Activated CD8-positive, alpha-beta T cell treated with anti-CD3 and anti-CD28 coated beads, Interleukin-2, amount 10 ng/mL, durations not matched to agents 7 days and 5 days (primary cell): ENCODE results near the gene LRWD1. TPM values are rescaled to one million over a fixed set of nuclear protein-coding genes. Genes with fewer than 3 reads are reported as not detected.
A peak's percentile ranks its signal among the peaks of the same experiment; 100 is the strongest.
"Not testable (repeated sequence)": the region's sequence is repeated elsewhere in the genome, so short reads cannot be mapped to it uniquely, and the experiment has no call there.

ENCODE experiments used
- ATAC-seq: fragments of 150-1000 bp; cut with Tn5 transposase; one replicate; pipeline ENCODE4 v1.10.0; 2021; ENCODE audit warnings: moderate library complexity
- CTCF ChIA-PET: fragments of 350-600 bp; sonication (Branson Sonifier 250); formaldehyde crosslinking; loops from one replicate; lab custom pipeline; 2021; ENCODE audit warnings: antibody characterized with exemption; lab: Charles Lee
- POLR2A ChIA-PET: fragments of 350-600 bp; sonication (Branson Sonifier 250); formaldehyde crosslinking; loops from one replicate; lab custom pipeline; 2021; ENCODE audit warnings: antibody characterized with exemption; lab: Charles Lee
- DNase-seq: peaks from one replicate; pipeline ENCODE4 v3.0.0-alpha.2; 2020
- H3K27ac Mint-ChIP-seq: one replicate; pipeline ENCODE4 v1.8.0; 2021; ENCODE audit warnings: mild to moderate bottlenecking, mixed read lengths
- H3K27me3 Mint-ChIP-seq: one replicate; pipeline ENCODE4 v1.8.0; 2021; ENCODE audit warnings: low read depth, mixed read lengths
- H3K36me3 Mint-ChIP-seq: one replicate; pipeline ENCODE4 v1.8.0; 2021; ENCODE audit warnings: low read depth, mixed read lengths
- H3K4me1 Mint-ChIP-seq: one replicate; pipeline ENCODE4 v1.8.0; 2021; ENCODE audit warnings: low read depth, mixed read lengths
- H3K4me3 Mint-ChIP-seq: one replicate; pipeline ENCODE4 v1.8.0; 2021; ENCODE audit warnings: mild to moderate bottlenecking, mixed read lengths
- H3K9me3 Mint-ChIP-seq: one replicate; pipeline ENCODE4 v1.8.0; 2022; ENCODE audit warnings: mixed read lengths; ENCODE audit not compliant: insufficient read depth
- total RNA-seq, 2 experiments: library from RNA; stranded (reverse); gene quantifications; one replicate each; pipeline ENCODE4 v1.2.3, GENCODE V29; 2021

The LRWD1 gene
- total RNA-seq, 2 experiments from 2014 or later = 16.7 to 21.7 TPM

DNA sequence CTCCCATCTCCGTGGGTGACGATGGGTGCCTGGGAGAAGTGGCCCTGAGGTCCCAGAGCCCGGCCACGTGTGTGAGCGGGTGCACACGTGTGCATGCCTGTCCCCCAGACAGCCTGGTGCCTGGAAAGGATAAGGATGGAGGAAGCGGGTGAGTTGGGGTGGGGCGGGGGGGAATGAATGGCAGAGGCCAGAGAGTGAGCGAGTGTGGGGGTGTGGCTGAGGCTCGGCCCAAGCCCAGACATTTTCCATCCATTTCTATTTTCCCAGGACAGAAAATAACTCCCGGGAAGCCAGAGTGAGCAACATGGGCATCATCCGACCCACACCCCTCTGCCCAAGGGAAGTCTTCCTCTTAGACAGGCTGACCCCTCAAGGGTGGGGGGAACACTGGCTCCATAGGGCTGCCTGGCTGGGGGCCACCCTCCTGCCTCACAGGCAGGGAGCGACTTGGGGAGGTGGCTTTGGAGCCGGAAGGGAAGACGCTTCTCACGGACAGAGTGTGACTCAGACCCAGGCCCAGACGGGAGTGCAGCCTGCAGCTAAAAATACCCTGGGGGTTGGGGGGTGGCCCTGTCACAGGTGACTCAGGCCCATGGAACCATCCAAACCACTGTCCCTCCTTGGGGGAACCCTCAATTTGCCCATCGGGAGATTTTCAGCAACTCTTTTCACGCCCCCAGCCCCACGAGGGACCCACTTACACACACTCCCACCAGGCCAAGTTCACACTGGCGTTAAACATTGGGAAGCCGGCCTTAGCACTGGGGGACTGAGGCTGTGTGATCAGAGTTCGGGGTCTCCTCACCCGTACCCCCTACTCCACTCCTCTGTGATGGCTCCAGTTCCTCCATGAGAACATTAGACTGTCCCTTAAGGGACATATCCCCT lies 40.8 kb downstream of the LRWD1 start:
- H3K9me3 Mint-ChIP-seq, H3K27ac Mint-ChIP-seq, H3K4me3 Mint-ChIP-seq, H3K4me1 Mint-ChIP-seq, CTCF ChIA-PET, ATAC-seq, H3K27me3 Mint-ChIP-seq, H3K36me3 Mint-ChIP-seq, POLR2A ChIA-PET: not testable (repeated sequence)
- DNase-seq = peak; percentile 20

DNA sequence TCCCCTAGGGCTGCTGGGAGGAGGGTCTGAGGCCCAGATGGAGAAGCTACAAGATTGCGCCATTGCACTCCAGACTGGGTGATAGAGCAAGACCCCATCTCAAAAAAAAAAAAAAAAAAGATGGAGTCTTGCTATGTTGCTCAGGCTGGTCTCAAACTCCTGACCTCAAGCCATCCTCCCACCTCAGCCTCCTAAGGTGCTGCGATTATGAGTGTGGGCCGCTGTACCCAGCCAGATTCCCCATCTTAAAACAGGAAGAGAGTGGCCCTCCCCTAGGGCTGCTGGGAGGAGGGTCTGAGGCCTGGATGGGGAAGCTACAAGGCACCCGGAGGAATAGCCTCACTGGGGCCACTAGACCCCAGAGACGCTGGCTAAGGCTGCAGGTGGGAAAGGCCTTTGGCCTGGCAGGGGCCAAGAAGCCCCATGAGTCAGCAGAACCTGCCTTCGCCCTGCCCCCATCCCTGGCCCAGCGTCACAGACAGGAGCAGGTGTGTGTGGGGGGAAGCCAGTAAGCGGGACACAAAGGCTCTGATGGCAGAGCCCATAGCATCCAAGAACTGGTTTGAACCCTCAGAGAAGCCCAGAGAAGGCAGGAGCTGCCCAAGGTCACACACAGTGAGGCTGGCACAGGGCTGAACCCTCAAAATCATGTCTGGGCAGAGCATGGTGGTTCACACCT lies 42.8 kb downstream of the LRWD1 start:
- H3K4me1 Mint-ChIP-seq, H3K4me3 Mint-ChIP-seq, H3K9me3 Mint-ChIP-seq, POLR2A ChIA-PET, H3K36me3 Mint-ChIP-seq, CTCF ChIA-PET, H3K27ac Mint-ChIP-seq, H3K27me3 Mint-ChIP-seq, ATAC-seq: not testable (repeated sequence)
- peak; percentile 19 for DNase-seq

DNA sequence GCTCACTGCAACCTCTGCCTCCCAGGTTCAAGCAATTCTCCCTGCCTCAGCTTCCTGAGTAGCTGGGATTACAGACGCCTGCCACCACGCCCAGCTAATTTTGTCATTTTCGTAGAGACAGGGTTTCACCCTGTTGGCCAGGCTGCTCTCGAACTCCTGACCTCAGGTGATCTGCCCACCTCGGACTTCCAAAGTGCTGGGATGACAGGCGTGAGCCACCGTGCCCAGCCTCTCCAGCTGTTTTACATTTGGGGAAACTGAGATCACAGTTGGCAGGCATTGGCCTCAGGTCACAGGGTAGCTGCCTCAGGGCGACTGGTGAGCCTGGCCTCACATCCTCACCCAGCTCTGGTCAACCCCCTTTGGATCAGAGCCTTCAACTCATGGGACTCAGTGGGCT lies 45.8 kb downstream of the LRWD1 start:
- H3K27me3 Mint-ChIP-seq, CTCF ChIA-PET, H3K4me3 Mint-ChIP-seq, H3K27ac Mint-ChIP-seq, ATAC-seq, H3K9me3 Mint-ChIP-seq, H3K4me1 Mint-ChIP-seq, H3K36me3 Mint-ChIP-seq, POLR2A ChIA-PET: not testable (repeated sequence)
- peak; percentile 19 for DNase-seq

DNA sequence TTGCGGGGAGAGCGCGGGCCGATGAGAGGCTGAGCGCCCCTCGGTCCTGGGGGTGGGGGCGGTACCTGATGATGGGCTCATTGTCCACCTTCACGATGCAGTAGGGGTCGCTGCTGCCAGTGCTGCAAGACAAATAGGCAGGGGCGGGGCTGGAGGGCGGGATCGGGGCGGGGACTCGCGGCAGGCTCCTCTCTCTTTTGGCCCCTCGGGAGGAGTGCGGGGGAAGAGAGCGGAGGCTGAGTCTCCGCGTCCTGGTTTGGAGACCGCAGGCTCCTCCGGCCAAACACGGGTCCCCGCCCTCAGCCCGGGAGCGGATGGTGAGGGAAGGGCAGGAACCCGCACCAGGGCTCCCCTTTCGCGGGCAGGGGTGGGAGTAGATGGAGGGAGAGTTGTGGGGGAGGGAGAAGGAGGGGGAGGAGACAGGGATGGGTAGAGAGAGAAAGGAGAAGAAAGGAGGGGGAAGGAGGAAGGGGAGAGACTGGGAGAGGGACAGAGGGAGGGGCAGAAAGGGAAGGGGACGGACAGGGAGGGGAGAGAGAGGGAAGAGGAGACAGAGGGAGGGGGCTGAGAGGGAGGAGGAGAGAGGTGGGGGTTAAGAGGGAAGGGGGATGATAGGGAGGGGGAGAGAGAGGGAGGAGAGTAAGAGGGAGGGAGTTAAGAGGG lies 47.2 kb downstream of the LRWD1 start:
- DNase-seq, H3K4me3 Mint-ChIP-seq, H3K27me3 Mint-ChIP-seq, POLR2A ChIA-PET, H3K4me1 Mint-ChIP-seq, H3K36me3 Mint-ChIP-seq, CTCF ChIA-PET, H3K9me3 Mint-ChIP-seq, H3K27ac Mint-ChIP-seq: not testable (repeated sequence)
- ATAC-seq = peak; percentile 68

DNA sequence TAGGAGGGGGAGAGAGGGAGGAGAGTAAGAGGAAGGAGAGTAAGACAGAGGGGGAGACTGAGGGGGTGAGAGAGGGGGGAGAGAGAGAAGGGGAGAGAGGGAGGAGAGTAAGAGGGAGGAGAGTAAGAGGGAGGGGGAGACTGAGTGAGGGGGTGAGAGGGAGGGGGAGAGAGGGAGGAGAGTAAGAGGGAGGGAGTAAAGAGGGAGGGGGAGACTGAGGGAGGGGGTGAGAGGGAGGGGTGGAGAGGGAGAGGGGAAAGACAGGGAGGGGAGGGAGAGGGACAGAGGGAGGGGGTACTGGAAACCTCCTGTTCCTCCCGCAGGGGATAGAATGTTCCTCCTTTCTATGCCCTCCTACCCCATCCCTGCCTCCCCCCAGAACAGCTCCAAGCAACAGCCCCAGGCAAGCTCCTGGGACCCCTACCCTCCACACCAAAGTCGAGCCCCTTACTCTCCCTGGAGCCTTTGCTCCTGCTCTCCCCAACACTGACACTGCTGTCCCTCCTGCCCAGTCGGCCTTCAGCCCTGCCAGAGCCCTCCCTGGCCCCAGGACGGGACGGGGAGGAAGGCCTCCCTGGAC lies 47.9 kb downstream of the LRWD1 start:
- H3K27ac Mint-ChIP-seq, H3K4me3 Mint-ChIP-seq, H3K27me3 Mint-ChIP-seq, POLR2A ChIA-PET, H3K36me3 Mint-ChIP-seq, H3K9me3 Mint-ChIP-seq, H3K4me1 Mint-ChIP-seq, ATAC-seq, CTCF ChIA-PET: not testable (repeated sequence)
- peak; percentile 21 for DNase-seq

DNA sequence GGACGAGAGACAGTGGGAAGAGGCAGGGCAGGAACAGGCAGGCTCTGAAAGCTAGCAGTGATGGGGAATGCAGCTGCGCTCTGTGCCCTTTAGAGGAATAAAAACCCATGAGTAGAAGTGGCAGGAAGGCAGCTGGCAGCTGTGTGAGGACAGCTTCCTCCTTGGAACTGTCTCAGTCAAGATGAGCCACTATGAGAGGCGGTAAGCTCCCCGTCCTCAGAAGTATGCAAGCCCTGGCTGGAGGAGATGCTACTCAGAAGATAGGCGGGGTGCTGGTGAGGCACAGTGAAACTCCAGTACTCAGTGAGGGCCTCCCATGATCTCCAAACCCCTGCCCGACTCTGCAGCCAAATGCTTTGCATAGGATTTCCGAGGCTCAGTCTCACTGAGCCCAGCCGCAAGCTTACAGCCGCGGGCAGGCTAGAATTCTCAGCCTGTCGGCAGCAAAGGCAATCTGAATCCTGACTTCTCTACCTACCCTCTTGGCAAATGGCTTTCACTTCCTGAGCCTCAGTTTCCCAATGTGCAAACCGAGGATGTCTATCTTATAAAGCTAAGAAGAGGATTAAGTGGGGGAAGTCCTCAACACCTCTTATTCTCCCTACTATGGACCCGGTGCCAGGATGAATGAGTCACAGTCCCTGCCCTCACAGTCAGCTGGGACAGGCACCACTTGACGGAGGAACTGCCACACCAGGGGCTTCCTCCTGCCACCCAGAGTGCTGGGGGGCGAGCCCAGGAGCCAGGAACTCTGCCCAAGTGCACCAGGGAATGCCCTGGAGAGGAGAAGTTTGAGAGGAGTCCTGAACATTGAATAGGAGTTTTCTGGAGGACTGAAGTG lies 50.3 kb downstream of the LRWD1 start:
- H3K9me3 Mint-ChIP-seq, H3K36me3 Mint-ChIP-seq, H3K27me3 Mint-ChIP-seq, ATAC-seq, POLR2A ChIA-PET, H3K4me1 Mint-ChIP-seq, H3K27ac Mint-ChIP-seq, CTCF ChIA-PET, H3K4me3 Mint-ChIP-seq: not testable (repeated sequence)
- peak; percentile 15 for DNase-seq

DNA sequence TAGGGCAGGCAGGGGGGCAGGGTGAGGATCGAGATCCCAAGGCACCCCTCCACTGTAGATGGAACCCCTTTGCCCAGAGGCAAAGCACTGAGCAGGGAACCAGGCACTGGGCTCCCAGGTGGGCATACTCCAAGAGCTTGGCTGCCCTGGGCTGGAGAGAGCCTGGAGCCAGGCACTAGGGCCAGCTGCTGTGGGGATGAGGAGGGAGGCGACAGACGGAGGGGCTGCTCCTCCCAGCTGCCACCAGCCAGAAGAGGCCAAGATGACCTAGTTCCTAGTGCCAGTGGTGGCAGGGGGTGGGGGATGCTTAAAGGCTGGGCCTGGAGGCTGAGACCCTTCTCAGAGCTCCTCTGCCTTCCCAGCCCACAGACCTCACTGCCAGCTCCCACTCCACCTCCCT lies 51.1 kb downstream of the LRWD1 start:
- H3K36me3 Mint-ChIP-seq, H3K4me1 Mint-ChIP-seq, H3K27me3 Mint-ChIP-seq, H3K4me3 Mint-ChIP-seq, H3K27ac Mint-ChIP-seq, DNase-seq, ATAC-seq, POLR2A ChIA-PET, H3K9me3 Mint-ChIP-seq, CTCF ChIA-PET: not testable (repeated sequence)

DNA sequence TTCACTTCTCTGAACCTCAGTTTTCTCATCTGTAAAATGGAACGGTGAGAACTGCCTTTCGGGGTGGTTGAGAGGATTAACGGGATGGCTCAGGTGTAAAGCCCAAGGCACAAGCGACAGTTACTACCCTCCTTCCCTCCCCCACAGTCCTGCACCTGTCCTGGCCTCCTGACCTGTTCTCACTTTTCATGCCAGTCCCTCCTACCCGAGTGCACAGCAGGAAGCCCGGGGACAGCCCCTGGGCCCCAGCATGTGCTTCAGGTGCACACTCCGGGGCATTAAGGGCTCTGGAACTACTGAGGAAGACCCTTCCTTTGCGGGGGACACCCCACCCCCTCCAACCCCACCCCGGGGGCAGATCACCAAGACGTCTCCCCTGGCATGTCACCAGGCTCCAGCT lies 52.2 kb downstream of the LRWD1 start:
- H3K36me3 Mint-ChIP-seq, H3K27me3 Mint-ChIP-seq, CTCF ChIA-PET, H3K9me3 Mint-ChIP-seq, H3K27ac Mint-ChIP-seq, DNase-seq, H3K4me1 Mint-ChIP-seq, ATAC-seq, POLR2A ChIA-PET, H3K4me3 Mint-ChIP-seq: not testable (repeated sequence)

DNA sequence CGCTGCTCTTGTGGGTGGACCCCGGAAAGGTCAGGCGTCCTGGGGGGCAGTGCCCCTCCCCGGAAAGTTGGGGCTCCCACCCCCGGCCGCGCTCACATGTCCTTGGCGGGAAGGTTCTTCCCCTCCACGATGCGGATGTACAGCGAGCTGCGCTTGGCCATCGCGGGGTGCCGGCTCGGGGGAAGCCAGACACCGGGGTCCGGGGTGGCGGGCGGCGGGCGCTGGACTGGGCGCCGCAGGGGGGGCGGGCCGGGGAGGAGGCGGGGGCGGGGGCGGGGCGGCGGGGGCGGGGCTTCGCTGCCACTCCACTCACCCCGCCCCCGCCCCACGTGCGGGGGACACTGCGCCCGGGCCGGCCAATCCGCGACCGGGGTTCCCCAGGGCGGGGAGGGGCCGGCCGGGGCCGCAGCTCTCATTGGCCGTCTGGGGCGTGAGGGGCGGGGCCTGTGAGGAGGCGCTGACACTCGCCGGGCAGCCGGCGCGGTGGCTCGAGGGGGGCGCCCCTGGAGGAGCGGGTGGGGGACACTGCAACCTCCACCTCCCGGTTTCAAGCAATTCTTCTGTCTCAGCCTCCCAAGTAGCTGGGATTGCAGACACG lies 52.9 kb downstream of the LRWD1 start, which contains the start of gene RASA4B:
RASA4B (minus strand) TSS at position 228 of the 598 bp plus-strand sequence; CDS start at position 161, 67 bp downstream.
- H3K4me3 Mint-ChIP-seq, H3K4me1 Mint-ChIP-seq, POLR2A ChIA-PET, H3K9me3 Mint-ChIP-seq, CTCF ChIA-PET, H3K27ac Mint-ChIP-seq, H3K27me3 Mint-ChIP-seq, H3K36me3 Mint-ChIP-seq: not testable (repeated sequence)
- DNase-seq (peak; percentile 20), ATAC-seq (peak; percentile 100)

DNA sequence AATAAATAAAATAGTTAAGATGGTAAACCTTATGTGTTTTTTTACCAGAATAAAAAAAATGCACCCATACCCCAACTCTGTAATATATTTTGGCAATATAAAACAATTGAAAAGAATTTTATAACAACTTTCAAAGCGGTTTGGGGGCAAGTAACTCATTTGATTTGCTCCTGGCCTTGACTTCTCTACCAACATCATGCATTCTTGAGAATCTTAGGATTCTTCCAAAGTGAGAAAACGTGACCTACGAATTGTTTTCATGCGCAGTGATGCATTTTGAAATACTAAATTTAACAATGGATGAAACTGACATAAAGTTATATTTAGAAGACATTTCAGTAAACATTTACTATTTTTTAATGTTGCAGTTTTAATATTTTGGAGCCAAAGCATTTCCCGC lies 56.0 kb downstream of the LRWD1 start:
- H3K27me3 Mint-ChIP-seq, H3K4me3 Mint-ChIP-seq: not testable (repeated sequence)

More for the DNA sequence above, 56.0 kb downstream of the LRWD1 start:
- H3K36me3 Mint-ChIP-seq, H3K4me1 Mint-ChIP-seq, POLR2A ChIA-PET, DNase-seq, CTCF ChIA-PET, H3K27ac Mint-ChIP-seq, ATAC-seq, H3K9me3 Mint-ChIP-seq: not testable (repeated sequence)
